CD14-positive monocyte (primary cell): ENCODE measurements around the gene AHNAK. TPM values are rescaled to one million over a fixed set of nuclear protein-coding genes. Genes with fewer than 3 reads are reported as not detected.

ENCODE experiments used
- DNase-seq, 3 donors: peaks; one replicate each; pipeline ENCODE4 v3.0.0-alpha.2; 2011 to 2022
- H2AFZ ChIP-seq: 2 replicates; pipeline ENCODE4 v1.6.0; 2012; ENCODE audit warnings: mild to moderate bottlenecking, low read depth, low read length, inconsistent platforms; ENCODE audit not compliant: insufficient read depth, poor library complexity, severe bottlenecking
- H3K27ac ChIP-seq, 2 donors: 1 replicate in 1 of 2; 2 replicates in 1 of 2; pipeline ENCODE4 v1.5.1; 2012 to 2013; ENCODE audit warnings: low read length in 2 of 2, control low read depth in 1 of 2, inconsistent platforms in 1 of 2, low read depth in 1 of 2, mild to moderate bottlenecking in 1 of 2
- H3K27me3 ChIP-seq, 2 donors: one replicate each; pipeline versions ENCODE4 v1.6.0 to v1.6.1; 2011 to 2013; ENCODE audit warnings: low read length in 2 of 2; ENCODE audit not compliant: control insufficient read depth in 2 of 2, insufficient read depth in 2 of 2
- H3K36me3 ChIP-seq, 2 donors: replicated peaks in 1 of 2; 1 replicate in 1 of 2; 2 replicates in 1 of 2; pipeline versions ENCODE4 v1.5.1 to v1.6.1; 2012 to 2013; ENCODE audit warnings: low read length in 2 of 2, control low read depth in 1 of 2, inconsistent platforms in 1 of 2, mild to moderate bottlenecking in 1 of 2; ENCODE audit not compliant: insufficient read depth in 2 of 2, control insufficient read depth in 1 of 2
- H3K4me1 ChIP-seq, 2 donors: 1 replicate in 1 of 2; 2 replicates in 1 of 2; pipeline versions ENCODE4 v1.5.1 to v1.6.1; 2012 to 2013; ENCODE audit warnings: low read length in 2 of 2, control low read depth in 1 of 2, inconsistent platforms in 1 of 2, mild to moderate bottlenecking in 1 of 2, moderate library complexity in 1 of 2; ENCODE audit not compliant: insufficient read depth in 2 of 2, control insufficient read depth in 1 of 2
- H3K4me2 ChIP-seq: replicated peaks from 2 replicates; pipeline ENCODE3; 2012; ENCODE audit warnings: low read length, moderate library complexity, mild to moderate bottlenecking; ENCODE audit not compliant: poor library complexity, severe bottlenecking; ENCODE audit errors: extremely low read depth
- H3K4me3 ChIP-seq, 3 experiments: fragments of 200-600 bp in 1 of 3; sonication (generic) in 1 of 3; replicated peaks in 1 of 3; 1 replicate in 2 of 3; 2 replicates in 1 of 3; pipeline ENCODE4 v1.5.1; 2011 to 2013; ENCODE audit warnings: low read length in 3 of 3, mild to moderate bottlenecking in 3 of 3, control low read depth in 2 of 3, low read depth in 2 of 3, inconsistent platforms in 1 of 3, moderate library complexity in 1 of 3
- H3K79me2 ChIP-seq: 2 replicates; pipeline ENCODE4 v1.6.0; 2012; ENCODE audit warnings: mild to moderate bottlenecking, control low read depth, inconsistent platforms, low read length, moderate library complexity; ENCODE audit not compliant: insufficient read depth
- H3K9ac ChIP-seq: 2 replicates; pipeline ENCODE4 v1.6.0; 2017; ENCODE audit warnings: low read length, mild to moderate bottlenecking; ENCODE audit not compliant: insufficient read depth, poor library complexity, severe bottlenecking
- H3K9me3 ChIP-seq, 2 donors: replicated peaks in 1 of 2; 1 replicate in 1 of 2; 2 replicates in 1 of 2; pipeline versions ENCODE4 v1.5.1 to v1.6.1; 2012 to 2013; ENCODE audit warnings: low read length in 2 of 2, control low read depth in 1 of 2; ENCODE audit not compliant: control insufficient read depth in 1 of 2, insufficient read depth in 1 of 2
- H4K20me1 ChIP-seq: 2 replicates; pipeline ENCODE4 v1.6.0; 2012; ENCODE audit warnings: mild to moderate bottlenecking, low read length, control low read depth, moderate library complexity; ENCODE audit not compliant: insufficient read depth
- H3K27ac Mint-ChIP-seq, 7 donors: one replicate each; pipeline ENCODE4 v1.8.0; 2020; ENCODE audit warnings: mild to moderate bottlenecking in 7 of 7, mixed read lengths in 7 of 7, moderate library complexity in 6 of 7, inconsistent platforms in 2 of 7
- H3K27me3 Mint-ChIP-seq, 3 donors: one replicate each; pipeline ENCODE4 v1.8.0; 2021 to 2022; ENCODE audit warnings: low read depth in 3 of 3, mild to moderate bottlenecking in 3 of 3, mixed read lengths in 3 of 3, moderate library complexity in 3 of 3, inconsistent platforms in 1 of 3
- H3K36me3 Mint-ChIP-seq, 2 donors: one replicate each; pipeline ENCODE4 v1.8.0; 2020; ENCODE audit warnings: mixed read lengths in 2 of 2, inconsistent platforms in 1 of 2, mild to moderate bottlenecking in 1 of 2
- H3K4me1 Mint-ChIP-seq: one replicate; pipeline ENCODE4 v1.8.0; 2020; ENCODE audit warnings: mild to moderate bottlenecking, mixed read lengths
- H3K4me3 Mint-ChIP-seq, 2 donors: one replicate each; pipeline ENCODE4 v1.8.0; 2020; ENCODE audit warnings: mild to moderate bottlenecking in 2 of 2, mixed read lengths in 2 of 2, moderate library complexity in 1 of 2
- H3K9me3 Mint-ChIP-seq, 7 donors: one replicate each; pipeline ENCODE4 v1.8.0; 2020 to 2022; ENCODE audit warnings: mixed read lengths in 7 of 7, mild to moderate bottlenecking in 6 of 7, moderate library complexity in 6 of 7, inconsistent platforms in 2 of 7
- WGBS: methylation state at CpG from one replicate; pipeline ENCODE4 v1.1.5; 2013; ENCODE audit warnings: missing lambda C conversion rate; ENCODE audit not compliant: insufficient coverage; 5-methylcytosine and 5-hydroxymethylcytosine counted together
- intact Hi-C, 2 donors: fragments of 100-400 bp; cut with micrococcal nuclease; formaldehyde crosslinking; loops; one replicate each; pipeline versions ENCODE4 v1.15.0 to v1.15.1; 2023
- polyA plus RNA-seq, 3 donors: library from polyadenylated mRNA; depleted of rRNA in 1 of 3; unstranded in 2 of 3; stranded (reverse) in 1 of 3; fragments of 300-500 nt in 2 of 3; fragments of >200 nt in 1 of 3; fragmentation: Illumina TruSeq in 2 of 3; gene quantifications; 1 replicate in 2 of 3; 2 replicates in 1 of 3; pipeline ENCODE4 v1.2.3, GENCODE V29; 2012 to 2021
- TF ChIP-seq, protein P1 (sequence below): fragments of 200-600 bp; IDR thresholded peaks from one replicate; pipeline ENCODE4 v1.8.0; 2022; ENCODE audit warnings: antibody characterized with exemption, mild to moderate bottlenecking

AHNAK gene
- polyA plus RNA-seq, 3 donors: 80.0 to 201 (median 103) TPM

DNA sequence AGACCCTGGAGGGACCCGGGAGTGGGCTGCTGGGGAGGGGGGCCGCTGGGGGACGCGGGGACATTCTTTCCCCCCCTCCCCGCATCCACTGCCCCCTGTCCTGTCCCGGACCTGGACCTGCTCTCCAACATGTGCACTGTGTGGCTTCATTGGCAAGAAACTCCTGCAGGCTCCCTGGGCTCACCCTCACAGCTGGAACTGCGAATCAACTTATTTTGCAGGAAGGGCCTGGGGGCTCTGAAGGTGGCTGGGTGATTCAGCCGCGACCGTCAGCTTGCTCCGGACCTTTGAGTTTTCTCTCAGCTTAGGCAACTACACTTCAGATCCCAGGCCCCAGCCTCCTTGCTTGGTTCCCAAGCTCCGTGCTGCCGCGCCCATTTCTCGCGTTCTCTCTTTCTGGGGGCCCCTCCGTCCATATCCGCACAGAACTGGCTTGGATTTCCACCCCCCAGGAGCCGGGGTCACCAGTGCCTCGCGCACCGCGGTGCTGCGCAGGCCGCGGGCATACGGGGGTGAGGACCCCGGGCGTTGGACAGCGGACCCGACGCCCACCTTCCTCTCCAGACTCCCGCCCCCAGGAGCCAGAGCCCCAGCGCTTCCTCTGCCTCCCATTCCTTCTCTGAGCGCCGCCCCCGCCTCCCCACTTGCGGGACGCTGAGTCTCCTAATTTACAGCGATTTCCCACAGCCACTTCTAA lies 471 bp upstream of the AHNAK start:
- H3K4me1 ChIP-seq: peaks cover 54 to 55% of the 10 kb centered on the region in 2 donors
- peaks cover 44% of the 10 kb centered on the region for H4K20me1 ChIP-seq
- H3K36me3 Mint-ChIP-seq: peaks cover 8 to 22% of the 10 kb centered on the region in 2 donors
- H2AFZ ChIP-seq: peak overlapping the region; percentile 70
- peak overlapping the region; percentile 78 to 94 (median 86) for H3K27ac Mint-ChIP-seq
- DNase-seq: peak in 2 of 3 donors; percentile 48 to 57
- H3K4me3 ChIP-seq: peak overlapping the region; percentile 63 to 87 (median 83)
- peak overlapping the region; percentile 85 to 86 for H3K4me3 Mint-ChIP-seq
- peak overlapping the region; percentile 100 for H3K9ac ChIP-seq
- no peaks in the 10 kb centered on the region for H3K36me3 ChIP-seq
- TF ChIP-seq, protein P1, sequence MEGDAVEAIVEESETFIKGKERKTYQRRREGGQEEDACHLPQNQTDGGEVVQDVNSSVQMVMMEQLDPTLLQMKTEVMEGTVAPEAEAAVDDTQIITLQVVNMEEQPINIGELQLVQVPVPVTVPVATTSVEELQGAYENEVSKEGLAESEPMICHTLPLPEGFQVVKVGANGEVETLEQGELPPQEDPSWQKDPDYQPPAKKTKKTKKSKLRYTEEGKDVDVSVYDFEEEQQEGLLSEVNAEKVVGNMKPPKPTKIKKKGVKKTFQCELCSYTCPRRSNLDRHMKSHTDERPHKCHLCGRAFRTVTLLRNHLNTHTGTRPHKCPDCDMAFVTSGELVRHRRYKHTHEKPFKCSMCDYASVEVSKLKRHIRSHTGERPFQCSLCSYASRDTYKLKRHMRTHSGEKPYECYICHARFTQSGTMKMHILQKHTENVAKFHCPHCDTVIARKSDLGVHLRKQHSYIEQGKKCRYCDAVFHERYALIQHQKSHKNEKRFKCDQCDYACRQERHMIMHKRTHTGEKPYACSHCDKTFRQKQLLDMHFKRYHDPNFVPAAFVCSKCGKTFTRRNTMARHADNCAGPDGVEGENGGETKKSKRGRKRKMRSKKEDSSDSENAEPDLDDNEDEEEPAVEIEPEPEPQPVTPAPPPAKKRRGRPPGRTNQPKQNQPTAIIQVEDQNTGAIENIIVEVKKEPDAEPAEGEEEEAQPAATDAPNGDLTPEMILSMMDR: no peak
- peaks cover 60% of the 10 kb centered on the region for H3K79me2 ChIP-seq
- no peaks in the 10 kb centered on the region for H3K9me3 ChIP-seq
- peaks cover 60% of the 10 kb centered on the region for H3K4me1 Mint-ChIP-seq
- 11% methylated on average over 36 of the region's 40 CpGs for WGBS
- intact Hi-C loops: loop anchor here in 1 of 2 donors (10.0 kb wide), 1 partner anchor 122 kb away; no protein-coding TSS in a partner anchor
- H3K9me3 Mint-ChIP-seq: peaks cover 0 to 3% (median 0%) of the 10 kb centered on the region in 7 donors
- H3K27ac ChIP-seq: peak overlapping the region; percentile 21 to 99
- no peaks in the 10 kb centered on the region for H3K27me3 ChIP-seq
- H3K4me2 ChIP-seq: peak overlapping the region; percentile 94
- peaks cover 0 to 23% (median 10%) of the 10 kb centered on the region in 3 donors for H3K27me3 Mint-ChIP-seq

- H3K4me2 ChIP-seq: peak overlapping the region; percentile 94
Measured at GRCh38 chr11:62545437-62546243, 966 bp downstream of the AHNAK start.

More at GRCh38 chr11:62545437-62546243, 966 bp downstream of the AHNAK start:
- H3K79me2 ChIP-seq: peaks cover 74% of the 10 kb centered on the region
- H3K9ac ChIP-seq: peak overlapping the region; percentile 100
- no peaks in the 10 kb centered on the region for H3K36me3 ChIP-seq
- peak overlapping the region; percentile 93 to 100 (median 96) for H3K27ac Mint-ChIP-seq
- intact Hi-C loops: loop anchor here in 1 of 2 donors (10.0 kb wide), 1 partner anchor 121 kb away; no protein-coding TSS in a partner anchor
- H2AFZ ChIP-seq: no peak overlapping the region
- peaks cover 60% of the 10 kb centered on the region for H3K4me1 Mint-ChIP-seq
- peak; percentile 78 to 86 (median 81) for DNase-seq
- 0% methylated on average over 36 of the region's 59 CpGs for WGBS
- H3K27me3 ChIP-seq: no peaks in the 10 kb centered on the region
- H3K4me3 ChIP-seq: peak overlapping the region; percentile 83 to 96 (median 87)
- H4K20me1 ChIP-seq: peaks cover 59% of the 10 kb centered on the region
- H3K9me3 ChIP-seq: no peaks in the 10 kb centered on the region
- TF ChIP-seq, protein P1: no peak
- peaks cover 8 to 22% of the 10 kb centered on the region in 2 donors for H3K36me3 Mint-ChIP-seq
- peak overlapping the region; percentile 82 to 99 for H3K27ac ChIP-seq
- peak overlapping the region; percentile 96 to 98 for H3K4me3 Mint-ChIP-seq
- H3K4me1 ChIP-seq: peaks cover 54 to 55% of the 10 kb centered on the region in 2 donors
- H3K27me3 Mint-ChIP-seq: peaks cover 0 to 23% (median 10%) of the 10 kb centered on the region in 3 donors
- peaks cover 0 to 3% (median 0%) of the 10 kb centered on the region in 7 donors for H3K9me3 Mint-ChIP-seq
